Measurements from ENCODE around the gene APOL1.

The APOL1 gene

GRCh38 chr22:36280379-36280778 is 27.4 kb downstream of the APOL1 start:
- no peak overlapping the region for H3K27ac ChIP-seq
- TF ChIP-seq CTCF (conservative IDR thresholded peaks at IDR 0.05) (no peak), ZFX (IDR thresholded peaks at IDR 0.05) (no peak)

DNA sequence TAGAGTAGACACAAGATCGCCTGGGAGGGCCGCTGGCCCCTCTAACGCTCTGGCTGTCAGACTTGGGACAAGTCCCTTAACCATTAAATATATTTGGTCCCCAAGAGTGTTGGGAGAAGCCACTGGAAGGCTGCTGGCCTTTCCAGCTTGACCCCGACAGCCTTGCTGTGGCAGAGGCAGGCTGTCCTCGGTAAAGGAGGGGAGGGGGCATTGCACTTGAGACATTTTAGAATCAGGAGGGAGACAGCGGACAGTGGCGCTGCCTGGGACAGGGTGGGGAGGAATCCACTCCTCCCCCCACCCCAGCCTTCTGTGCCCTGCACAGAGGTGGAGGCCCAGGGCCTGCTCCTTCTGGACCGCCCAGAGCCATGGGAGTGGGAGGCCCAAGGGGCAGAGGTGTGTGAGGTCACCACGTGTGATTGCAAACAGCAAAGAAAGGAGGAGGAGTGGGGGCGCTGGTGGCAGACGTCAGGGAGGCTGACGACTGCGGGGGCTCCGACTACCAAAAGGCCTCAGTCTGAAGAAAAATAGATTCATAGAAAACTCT is 28.9 kb downstream of the APOL1 start:
- H3K27ac ChIP-seq, result no peak overlapping the region
- TF ChIP-seq CTCF (conservative IDR thresholded peaks at IDR 0.05) (no peak), ZFX (IDR thresholded peaks at IDR 0.05) (no peak)

DNA sequence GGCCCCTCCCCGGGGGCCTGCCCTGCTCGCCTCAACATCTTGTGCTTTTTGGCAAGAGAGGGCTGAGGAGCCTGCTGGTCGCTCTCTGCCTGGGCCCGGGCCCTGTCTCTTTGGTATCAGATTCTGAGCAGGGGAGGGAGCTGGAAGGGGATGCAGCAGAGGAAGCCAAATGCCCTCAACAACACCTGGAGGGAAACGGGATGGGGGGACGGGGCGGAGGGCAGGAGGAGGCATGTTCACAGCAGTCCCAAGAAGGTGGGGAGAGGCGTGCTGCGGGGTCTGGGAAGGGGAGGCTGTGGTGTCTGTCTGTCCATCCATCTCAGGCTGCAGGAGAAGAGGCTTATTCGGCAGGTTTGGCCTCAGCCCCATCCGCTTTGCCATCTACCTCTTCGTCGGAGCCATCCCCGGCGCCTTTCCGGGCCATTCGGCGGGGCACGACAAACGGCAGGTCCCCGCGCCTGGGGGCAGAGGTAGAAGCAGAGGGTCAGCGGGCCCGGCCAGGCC is 29.4 kb downstream of the APOL1 start:
- H3K27ac ChIP-seq, result no peak overlapping the region
- TF ChIP-seq ZFX (IDR thresholded peaks at IDR 0.05) (no peak), CTCF (conservative IDR thresholded peaks at IDR 0.05) (no peak)

DNA sequence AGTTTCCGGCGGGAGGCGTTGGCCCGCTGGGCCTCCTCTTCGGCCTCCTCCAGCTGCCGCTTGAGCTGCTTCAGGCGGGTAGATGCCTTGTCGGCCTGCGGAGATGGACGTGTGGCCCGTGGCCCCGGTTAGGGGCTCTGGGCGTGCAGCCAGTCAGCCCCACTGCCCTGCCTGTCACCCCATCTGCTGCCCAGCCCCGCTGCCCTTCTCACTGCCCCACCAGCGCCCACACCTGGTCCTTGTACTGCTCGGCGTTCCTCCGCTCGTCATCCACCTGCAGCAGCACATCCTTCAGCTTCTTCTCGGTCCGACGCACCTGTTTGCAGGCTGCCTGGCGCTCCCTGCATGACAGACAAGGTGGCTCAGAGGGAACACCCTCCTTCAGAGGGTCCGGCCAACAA is 31.2 kb downstream of the APOL1 start:
- H3K27ac ChIP-seq, result no peak overlapping the region
- TF ChIP-seq CTCF (conservative IDR thresholded peaks at IDR 0.05), result no peak
- no peak for TF ChIP-seq ZFX (IDR thresholded peaks at IDR 0.05)

- no peak overlapping the region for H3K27ac ChIP-seq
- TF ChIP-seq CTCF (conservative IDR thresholded peaks at IDR 0.05), result no peak
- TF ChIP-seq ZFX (IDR thresholded peaks at IDR 0.05), result no peak
Observed at GRCh38 chr22:36285017-36285416, 32.1 kb downstream of the APOL1 start.

DNA sequence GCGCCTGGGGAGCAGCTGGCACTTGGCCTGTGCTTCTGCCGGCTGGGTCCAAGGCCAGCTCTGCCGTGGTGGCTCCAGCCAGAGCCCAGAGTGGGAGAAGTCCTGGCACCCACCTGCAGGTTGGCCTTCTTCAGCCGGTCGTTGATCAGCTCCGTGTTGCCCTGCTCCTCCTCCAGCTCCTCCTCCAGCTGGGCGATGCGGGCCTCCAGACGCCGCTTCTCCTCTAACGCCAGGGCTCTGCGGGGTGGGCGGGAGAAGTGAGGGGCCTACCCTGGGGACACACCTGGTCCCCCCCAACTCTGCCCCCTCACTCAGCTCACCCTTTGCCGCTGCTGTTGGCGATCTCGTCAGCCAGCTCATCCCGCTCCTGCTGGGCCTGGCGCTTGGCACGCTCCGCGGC is 32.6 kb downstream of the APOL1 start:
- TF ChIP-seq ZFX (IDR thresholded peaks at IDR 0.05), result no peak
- TF ChIP-seq CTCF (conservative IDR thresholded peaks at IDR 0.05), result no peak
- no peak overlapping the region for H3K27ac ChIP-seq

- TF ChIP-seq CTCF (conservative IDR thresholded peaks at IDR 0.05) (peak; percentile 98), ZFX (IDR thresholded peaks at IDR 0.05) (no peak)
- no peak overlapping the region for H3K27ac ChIP-seq
Observed at GRCh38 chr22:36286096-36286957, 33.4 kb downstream of the APOL1 start.
